Midbrain (tissue), 1 donor: Measurements from ENCODE around the gene AP3S2.
"Not testable (repeated sequence)": the region's sequence is repeated elsewhere in the genome, so short reads cannot be mapped to it uniquely, and the experiment has no call there.

ENCODE experiments used
- DNase-seq: peaks from one replicate; lab custom pipeline; 2025; lab: John Stamatoyannopoulos, UW

Gene AP3S2

DNA sequence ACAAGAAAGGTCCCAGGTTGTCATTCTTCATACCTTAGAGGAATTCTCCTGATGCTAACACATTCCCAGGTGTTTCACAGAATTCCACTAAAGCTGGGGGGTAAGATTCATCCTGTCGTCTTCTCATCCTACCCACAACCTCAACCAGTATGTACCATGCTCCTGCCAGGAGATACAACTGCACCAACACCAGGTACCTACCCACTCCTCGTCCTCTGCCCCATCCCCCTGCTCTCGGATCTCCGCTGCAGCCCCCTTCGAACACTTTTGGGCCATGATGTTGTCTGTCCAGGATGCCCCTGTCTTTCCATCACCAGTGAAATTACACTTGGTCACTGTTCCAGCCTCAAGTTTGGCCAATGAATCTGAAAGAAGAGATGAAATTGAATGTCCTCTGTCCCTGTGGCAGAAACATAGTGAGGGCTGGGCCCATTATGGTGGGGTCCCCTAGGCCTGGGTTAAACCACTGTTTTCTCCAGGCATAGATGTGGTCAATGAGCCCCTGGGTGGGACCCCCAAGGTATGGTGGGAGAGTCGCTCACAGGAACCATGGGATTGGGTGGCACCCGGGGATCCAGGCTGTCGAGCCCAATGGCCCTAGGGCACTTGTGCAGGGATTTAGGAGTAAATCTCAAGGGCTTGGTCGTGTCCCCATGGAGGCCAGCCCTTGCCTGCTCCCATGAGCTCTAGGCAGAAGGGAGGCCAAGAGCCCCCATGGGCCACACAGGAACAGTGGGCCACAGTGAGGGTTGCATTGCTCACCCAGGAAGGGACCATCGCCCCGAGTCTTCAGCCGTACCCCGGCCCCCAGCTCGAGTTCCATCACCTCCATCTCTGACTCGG, 9.4 kb upstream of the AP3S2 start:
- no peak for DNase-seq

GRCh38 chr15:89900849-89901248, 7.1 kb upstream of the AP3S2 start:
- no peak for DNase-seq

DNA sequence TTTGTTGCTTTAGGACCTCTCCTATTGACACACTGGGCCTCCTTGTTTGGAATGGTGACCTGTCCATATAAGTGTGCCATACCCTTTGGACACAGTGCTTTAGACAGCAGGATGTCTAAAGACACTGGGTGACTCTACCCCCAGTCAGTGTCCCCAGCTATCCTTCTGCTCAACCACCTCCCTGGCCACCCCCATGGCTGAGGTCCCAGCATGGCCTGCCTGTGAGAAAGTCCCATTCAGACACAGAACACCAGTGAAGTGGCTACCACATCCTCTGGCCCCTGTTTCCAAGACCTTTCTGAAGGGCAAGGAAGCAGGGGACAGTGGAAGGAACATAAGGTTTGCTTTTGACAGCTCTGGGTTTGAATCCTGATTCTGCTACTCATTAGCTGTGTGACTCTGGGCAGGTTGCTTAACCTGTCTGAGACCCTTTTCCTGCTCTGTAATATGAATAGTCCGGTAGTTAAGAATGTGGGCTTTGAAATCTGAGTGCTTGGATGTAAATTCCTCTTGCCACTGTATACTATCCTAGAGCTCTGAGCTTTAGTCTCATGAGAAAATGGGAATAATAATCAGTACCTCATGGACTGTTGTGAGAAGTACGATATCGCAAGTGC, 6.3 kb upstream of the AP3S2 start:
- no peak for DNase-seq

- peak; percentile 1 for DNase-seq
These were observed 5.6 kb upstream of the AP3S2 start for GRCh38 chr15:89899295-89899945.

DNA sequence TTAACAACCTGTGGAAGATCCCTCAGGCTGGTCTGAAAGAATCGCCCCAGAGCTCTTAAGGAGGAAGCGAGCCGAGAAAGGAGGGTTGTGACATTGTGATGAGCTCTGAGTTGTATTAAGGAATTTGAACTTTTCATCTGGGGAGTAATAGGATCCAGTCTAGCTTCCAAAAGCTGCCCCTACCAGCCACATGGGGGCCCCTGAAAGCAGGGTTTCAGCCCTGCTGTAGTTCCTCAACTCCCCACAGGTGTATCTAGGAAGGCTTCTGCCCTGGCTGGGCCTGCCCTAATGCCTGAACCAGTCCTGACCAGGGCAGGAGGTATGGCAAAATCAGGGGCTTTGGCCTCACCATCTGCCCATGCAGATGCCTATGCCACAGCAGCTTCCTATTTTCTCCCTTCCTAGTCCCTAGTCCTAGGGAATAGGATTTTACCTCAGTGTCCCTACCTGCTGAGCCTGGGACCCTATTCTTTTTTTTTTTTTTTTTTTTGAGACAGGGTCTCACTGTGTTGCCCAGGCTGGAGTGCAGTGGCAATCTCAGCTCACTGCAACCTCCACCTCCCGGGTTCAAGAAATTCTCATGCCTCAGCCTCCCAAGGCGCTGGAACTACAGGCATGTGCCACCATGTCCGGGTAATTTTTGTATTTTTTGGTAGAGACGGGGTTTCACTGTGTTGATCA, 5.0 kb upstream of the AP3S2 start:
- no peak for DNase-seq

DNA sequence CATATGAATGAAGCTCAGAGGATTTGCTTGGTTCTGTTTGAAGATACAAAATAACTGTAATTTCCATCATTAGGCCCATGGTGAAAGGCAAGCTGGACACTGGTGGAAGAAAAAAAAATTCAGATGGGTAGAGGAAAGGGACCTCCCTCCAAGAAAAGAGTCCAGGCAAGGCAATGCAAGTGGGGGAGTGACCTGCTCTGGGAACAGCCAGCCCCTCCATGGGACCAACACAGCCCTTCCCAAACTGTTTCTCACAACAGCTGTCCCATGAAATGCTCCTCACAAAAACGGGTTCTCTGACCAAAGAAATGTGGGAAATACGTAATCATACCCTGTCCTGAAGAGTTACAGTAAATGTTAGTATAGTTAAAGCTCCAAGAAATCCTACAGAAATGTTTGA, 4.4 kb upstream of the AP3S2 start:
- no peak for DNase-seq

- peak; percentile 10 for DNase-seq
These were observed 767 bp downstream of the AP3S2 start for GRCh38 chr15:89893027-89893426.

DNA sequence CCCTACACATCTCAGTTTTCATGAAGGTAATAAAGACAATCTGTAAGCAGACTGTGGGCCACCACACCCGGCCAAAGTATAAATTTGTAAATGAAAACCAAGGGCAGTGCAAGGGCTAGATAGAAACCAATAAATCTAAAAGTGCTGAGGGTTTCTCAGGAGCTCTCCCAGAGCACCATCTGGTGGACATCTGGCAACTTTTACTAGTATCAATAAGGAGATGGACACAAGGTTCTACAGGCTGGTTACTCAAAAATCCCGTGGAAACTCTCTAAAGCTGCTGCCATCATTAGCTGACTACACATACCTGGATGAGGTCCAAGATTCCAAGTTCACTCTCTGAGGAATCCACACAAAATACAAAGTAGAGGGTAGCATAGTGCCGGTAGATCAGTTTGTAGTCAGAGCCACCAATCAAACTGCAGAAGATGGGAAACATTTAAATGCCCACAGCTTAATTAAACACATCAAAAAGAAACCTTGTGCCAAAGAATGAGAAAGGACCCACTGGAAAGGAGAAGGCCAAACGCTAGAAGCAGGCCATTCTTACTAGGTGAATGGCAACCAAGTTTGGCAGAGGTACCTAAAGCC, 5.5 kb downstream of the AP3S2 start:
- no peak for DNase-seq

GRCh38 chr15:89885611-89886010, 8.2 kb downstream of the AP3S2 start:
- no peak for DNase-seq

- not testable (repeated sequence) for DNase-seq
These were observed 8.6 kb downstream of the AP3S2 start for GRCh38 chr15:89885179-89885578.

DNA sequence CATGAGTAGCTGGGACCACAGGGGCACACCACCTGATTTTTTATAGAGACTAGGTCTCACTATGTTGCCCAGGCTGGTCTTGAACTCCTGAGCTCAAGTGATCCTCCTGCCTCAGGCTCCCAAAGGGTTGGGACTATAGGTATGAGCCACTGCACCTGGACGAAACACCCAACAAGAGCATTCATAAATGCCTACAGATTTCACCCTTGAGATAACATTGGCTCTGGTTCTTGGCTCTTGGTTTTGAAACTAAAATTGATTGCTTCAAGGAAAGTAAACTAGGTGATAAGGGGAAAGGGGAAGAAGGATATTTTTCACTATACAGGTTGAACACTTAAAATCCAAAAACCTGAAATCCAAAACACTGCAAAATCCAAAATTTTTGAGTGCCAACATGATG, 10.3 kb downstream of the AP3S2 start:
- no peak for DNase-seq

DNA sequence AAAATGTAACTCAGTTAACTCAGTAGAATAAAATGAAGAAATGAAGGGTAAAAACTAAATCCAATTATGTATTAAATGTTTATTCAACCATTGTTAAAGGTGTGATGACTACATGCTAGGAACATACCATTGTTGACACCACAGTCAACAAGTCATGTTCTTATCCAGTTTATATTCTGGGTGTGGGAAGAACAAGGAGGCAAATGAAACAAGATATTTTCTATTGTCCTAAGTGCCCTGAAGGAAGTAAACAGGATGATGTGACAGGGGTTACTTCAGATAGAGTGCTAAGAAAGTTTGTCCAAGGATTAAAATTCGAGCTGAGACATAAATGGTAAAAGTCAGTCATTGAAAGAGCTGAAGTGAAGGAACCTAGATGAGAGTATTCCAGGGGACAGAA, 13.1 kb downstream of the AP3S2 start:
- no peak for DNase-seq

DNA sequence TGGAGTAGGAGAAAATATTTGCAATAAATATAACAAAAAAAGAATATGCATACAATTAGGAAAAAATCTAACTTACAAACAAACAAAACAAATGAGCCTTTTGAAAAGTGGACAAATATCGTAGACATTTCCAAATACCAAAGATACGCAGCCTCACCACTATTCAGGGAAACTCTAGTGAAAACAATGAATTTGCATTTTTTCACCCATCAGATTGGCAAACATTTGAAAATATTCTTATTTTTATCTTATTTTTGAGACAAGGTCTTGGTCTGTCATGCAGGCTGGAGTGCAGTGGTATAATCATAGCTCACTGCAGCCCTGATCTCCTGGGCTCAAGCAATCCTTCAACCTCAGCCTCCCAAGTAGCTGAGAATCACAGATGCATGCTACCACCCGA, 15.5 kb downstream of the AP3S2 start:
- no peak for DNase-seq

DNA sequence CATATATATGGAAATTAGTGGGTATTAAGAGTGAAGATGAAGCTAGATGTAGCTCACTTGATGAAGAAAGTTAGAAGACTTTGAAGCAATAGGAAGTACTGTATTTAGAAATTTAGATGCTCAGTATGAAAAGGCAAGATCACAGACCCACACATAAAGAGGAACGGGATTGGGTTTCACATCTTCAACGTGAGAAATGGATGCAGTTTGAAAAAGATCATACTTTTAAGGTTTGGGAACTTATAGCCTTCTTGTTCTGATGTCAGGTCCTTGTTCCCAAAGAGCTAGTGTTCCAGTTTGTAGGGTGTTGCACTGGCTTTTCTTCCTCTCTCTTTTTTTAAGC, 16.7 kb downstream of the AP3S2 start:
- DNase-seq: no peak

DNA sequence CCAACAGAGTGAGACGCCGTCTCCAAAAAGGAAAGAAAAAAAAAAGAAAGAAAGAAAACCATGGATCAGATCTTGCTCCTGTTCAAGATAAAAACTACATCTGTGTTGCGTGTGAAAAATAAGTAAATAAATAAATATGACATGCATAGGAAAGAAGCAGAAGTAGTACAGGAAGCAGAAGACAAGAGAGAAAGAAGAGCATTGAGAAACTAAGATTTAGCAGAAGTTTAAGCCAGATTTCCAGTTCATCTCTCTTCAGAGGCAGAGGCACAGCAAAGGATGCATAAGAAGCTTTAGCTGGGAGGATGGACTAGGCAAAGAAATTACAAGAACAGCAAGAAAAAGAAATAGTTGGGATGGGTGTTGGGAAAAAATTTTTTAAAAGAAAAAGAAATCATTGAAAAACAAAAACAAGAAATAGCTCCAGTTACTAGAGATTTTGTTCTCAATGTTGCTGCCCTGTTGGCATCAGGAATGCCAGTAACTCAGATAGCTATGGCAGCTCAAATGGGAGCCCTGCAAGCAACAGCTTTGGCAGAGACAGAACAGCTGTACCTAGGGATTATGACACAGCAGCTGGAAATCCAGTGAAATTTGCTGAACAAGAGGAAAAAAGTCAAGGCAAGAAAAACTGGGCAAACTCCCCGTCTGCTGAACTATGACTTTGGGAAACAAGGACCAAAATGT, 17.3 kb downstream of the AP3S2 start:
- no peak for DNase-seq

- no peak for DNase-seq
These were observed 18.1 kb downstream of the AP3S2 start for GRCh38 chr15:89875741-89876140.

DNA sequence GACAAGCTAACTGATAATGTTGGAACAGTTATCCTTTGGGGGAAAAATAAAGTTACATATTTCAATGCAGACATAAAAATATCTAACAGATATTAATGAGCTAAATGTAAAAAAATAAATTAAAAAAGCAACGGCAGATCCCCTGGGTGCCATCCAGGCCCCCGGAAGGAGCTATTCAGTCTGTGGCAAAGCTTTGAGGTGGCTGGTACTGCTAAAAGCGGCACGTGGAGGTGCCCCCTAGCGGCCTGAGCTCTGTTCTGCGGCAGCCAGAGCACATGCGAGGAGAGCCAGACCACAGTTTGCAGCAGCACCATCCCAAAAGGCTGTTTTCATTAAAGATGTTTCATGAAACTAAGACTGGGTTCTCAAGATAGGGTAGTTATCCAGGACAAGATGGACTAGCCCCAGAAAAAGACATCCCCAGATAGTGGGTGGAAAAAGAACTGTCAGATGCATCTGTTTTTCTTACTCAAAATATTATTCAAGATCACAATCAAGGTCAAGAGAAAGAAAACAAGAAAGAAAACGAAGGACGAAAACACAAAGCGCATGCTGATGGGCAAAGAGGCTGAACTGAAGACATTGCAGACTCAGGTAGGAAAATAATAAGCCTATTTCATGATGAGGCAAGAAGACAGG, 18.7 kb downstream of the AP3S2 start:
- DNase-seq: peak; percentile 73

- no peak for DNase-seq
These were observed 23.0 kb downstream of the AP3S2 start for GRCh38 chr15:89870688-89871288.

DNA sequence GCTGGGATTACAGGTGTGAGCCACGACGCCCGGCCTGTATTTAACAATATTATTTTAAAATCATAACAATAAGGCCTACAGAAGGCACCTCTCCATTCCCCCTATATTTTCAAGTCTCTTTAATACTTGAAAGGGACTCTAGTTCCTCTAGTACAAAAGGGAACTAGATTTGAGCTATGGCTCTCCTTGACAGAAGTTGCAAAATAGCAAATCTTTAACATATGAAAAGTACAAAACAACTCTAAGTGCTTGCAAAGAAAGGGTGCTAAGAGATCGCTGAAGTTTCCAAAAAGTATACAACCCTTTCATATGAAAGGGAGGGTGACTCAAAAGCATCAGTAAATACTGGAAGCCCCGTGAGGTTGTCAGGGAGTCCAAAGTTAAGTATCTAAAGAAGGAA, 23.8 kb downstream of the AP3S2 start:
- no peak for DNase-seq

- DNase-seq: not testable (repeated sequence)
These were observed 24.3 kb downstream of the AP3S2 start for GRCh38 chr15:89869490-89869889.
